ENCODE data around the gene PRM2.

PRM2 gene

GRCh38 chr16:11255737-11256660 lies 20.3 kb downstream of the PRM2 start, which contains the start of gene SOCS1:
TSS of gene SOCS1 (minus strand) at chr16:11256204. CDS start at chr16:11255478, 726 bp downstream.
- H3K27ac ChIP-seq: peak within 1 kb of the TSS; percentile 72
- TF ChIP-seq, protein P1, sequence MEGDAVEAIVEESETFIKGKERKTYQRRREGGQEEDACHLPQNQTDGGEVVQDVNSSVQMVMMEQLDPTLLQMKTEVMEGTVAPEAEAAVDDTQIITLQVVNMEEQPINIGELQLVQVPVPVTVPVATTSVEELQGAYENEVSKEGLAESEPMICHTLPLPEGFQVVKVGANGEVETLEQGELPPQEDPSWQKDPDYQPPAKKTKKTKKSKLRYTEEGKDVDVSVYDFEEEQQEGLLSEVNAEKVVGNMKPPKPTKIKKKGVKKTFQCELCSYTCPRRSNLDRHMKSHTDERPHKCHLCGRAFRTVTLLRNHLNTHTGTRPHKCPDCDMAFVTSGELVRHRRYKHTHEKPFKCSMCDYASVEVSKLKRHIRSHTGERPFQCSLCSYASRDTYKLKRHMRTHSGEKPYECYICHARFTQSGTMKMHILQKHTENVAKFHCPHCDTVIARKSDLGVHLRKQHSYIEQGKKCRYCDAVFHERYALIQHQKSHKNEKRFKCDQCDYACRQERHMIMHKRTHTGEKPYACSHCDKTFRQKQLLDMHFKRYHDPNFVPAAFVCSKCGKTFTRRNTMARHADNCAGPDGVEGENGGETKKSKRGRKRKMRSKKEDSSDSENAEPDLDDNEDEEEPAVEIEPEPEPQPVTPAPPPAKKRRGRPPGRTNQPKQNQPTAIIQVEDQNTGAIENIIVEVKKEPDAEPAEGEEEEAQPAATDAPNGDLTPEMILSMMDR (conservative IDR thresholded peaks at IDR 0.05): peak; percentile 84

GRCh38 chr16:11254913-11255736 lies 21.2 kb downstream of the PRM2 start:
- TF ChIP-seq, protein P1 (conservative IDR thresholded peaks at IDR 0.05): no peak
- H3K27ac ChIP-seq: peak overlapping the region; percentile 72

DNA sequence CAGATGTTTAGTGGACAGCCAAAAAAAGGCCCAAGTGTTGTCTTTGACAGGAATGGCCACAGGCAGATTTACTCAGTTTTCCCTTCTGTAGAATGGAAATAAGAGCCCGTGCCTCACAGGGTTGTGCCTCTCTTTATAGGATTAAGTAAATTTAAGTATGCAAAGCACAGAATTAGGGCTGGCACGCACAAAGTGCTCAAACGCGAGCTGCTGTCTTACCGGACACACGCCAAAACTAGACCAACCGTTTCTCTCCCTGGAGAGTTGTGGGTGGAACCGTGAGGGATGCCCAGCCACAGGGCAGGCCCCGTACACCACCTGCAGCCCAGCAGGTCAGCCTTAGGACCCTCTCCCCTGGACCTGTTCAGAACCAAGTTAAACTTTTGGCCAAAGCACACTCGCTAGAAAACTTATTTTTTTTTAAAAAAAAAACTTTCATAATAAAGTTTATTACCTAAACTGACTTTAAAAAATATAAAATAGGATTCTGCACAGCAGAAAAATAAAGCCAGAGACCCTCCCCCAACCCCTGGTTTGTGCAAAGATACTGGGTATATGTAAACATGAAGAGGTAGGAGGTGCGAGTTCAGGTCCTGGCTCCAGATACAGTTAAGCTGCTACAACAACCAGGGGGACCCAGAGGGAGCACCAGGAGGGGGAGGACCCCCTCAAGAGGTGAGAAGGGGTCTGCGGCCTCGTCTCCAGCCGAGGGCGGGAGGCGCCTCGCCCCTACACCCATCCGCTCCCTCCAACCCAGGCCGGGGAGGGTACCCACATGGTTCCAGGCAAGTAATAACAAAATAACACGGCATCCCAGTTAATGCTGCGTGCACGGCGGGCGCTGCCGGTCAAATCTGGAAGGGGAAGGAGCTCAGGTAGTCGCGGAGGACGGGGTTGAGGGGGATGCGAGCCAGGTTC lies 22.0 kb downstream of the PRM2 start:
- no peak overlapping the region; the same call in 1 of the 2 replicates for H3K27ac ChIP-seq
- TF ChIP-seq, protein P1 (conservative IDR thresholded peaks at IDR 0.05): peak; percentile 17; the same call in 1 of the 2 replicates

- no peak overlapping the region for H3K27ac ChIP-seq
- TF ChIP-seq, protein P1 (conservative IDR thresholded peaks at IDR 0.05): no peak
Measured at GRCh38 chr16:11253009-11253994, 23.0 kb downstream of the PRM2 start.

DNA sequence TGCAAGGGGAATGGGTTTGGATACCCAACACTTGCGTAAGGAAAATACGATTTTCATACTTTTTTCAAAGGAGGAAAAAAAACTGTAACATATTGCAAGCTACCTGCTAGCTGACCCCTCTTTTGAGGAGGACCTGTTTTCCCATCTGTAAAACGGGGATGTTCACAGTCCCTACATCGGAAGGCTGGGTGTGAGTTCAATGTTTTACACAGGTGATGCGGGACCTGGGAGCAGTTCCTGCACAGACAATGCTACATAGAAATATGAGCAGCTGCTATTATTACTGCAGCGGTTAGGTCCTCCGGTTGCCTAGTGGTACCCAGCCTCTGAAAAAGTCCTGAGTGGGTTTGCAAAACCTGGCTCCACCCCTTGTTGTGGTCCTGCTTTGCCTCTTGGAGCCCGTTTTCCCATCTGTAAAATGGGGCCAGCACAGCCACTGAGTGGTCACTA lies 23.8 kb downstream of the PRM2 start:
- H3K27ac ChIP-seq: no peak overlapping the region
- TF ChIP-seq, protein P1 (conservative IDR thresholded peaks at IDR 0.05): no peak

All from VCaP (cell line).